Measurements from ENCODE around the gene LRRC2.
"Not testable (repeated sequence)": the region's sequence is repeated elsewhere in the genome, so short reads cannot be mapped to it uniquely, and the experiment has no call there.

Gene LRRC2

GRCh38 chr3:46566040-46566641, at the start of gene LRRC2:
LRRC2 (minus strand) TSS chr3:46566302; CDS start chr3:46551591, 14,711 bp downstream.
- DNase-seq (ENCODE audit: low read depth in 4 of 4, low spot score in 1 of 4) = no peak

GRCh38 chr3:46615050-46615775, 49.1 kb upstream of the LRRC2 start:
- DNase-seq (ENCODE audit: low read depth in 4 of 4, low spot score in 1 of 4) = no peak

GRCh38 chr3:46614431-46614830, 48.3 kb upstream of the LRRC2 start:
- DNase-seq (ENCODE audit: low read depth in 4 of 4, low spot score in 1 of 4) = no peak

- no peak for DNase-seq (ENCODE audit: low read depth in 4 of 4, low spot score in 1 of 4)
These were observed 47.4 kb upstream of the LRRC2 start for GRCh38 chr3:46613313-46614005.

- no peak for DNase-seq (ENCODE audit: low read depth in 4 of 4, low spot score in 1 of 4)
These were observed 46.2 kb upstream of the LRRC2 start, which contains the start of gene FAM240A for GRCh38 chr3:46612324-46612723. FAM240A (plus strand) TSS chr3:46612525; CDS start chr3:46612684, 159 bp downstream.

- DNase-seq (ENCODE audit: low read depth in 4 of 4, low spot score in 1 of 4) = no peak
These were observed 44.0 kb upstream of the LRRC2 start for GRCh38 chr3:46609944-46610722.

- DNase-seq (ENCODE audit: low read depth in 4 of 4, low spot score in 1 of 4) = no peak
These were observed 43.2 kb upstream of the LRRC2 start for GRCh38 chr3:46609212-46609721.

GRCh38 chr3:46607603-46608028, 41.5 kb upstream of the LRRC2 start:
- no peak for DNase-seq (ENCODE audit: low read depth in 4 of 4, low spot score in 1 of 4)

- no peak for DNase-seq (ENCODE audit: low read depth in 4 of 4, low spot score in 1 of 4)
These were observed 38.0 kb upstream of the LRRC2 start for GRCh38 chr3:46604127-46604526.

- no peak for DNase-seq (ENCODE audit: low read depth in 4 of 4, low spot score in 1 of 4)
These were observed 37.4 kb upstream of the LRRC2 start for GRCh38 chr3:46603446-46604046.

GRCh38 chr3:46599590-46599989, 33.5 kb upstream of the LRRC2 start:
- no peak for DNase-seq (ENCODE audit: low read depth in 4 of 4, low spot score in 1 of 4)

- no peak for DNase-seq (ENCODE audit: low read depth in 4 of 4, low spot score in 1 of 4)
These were observed 29.8 kb upstream of the LRRC2 start for GRCh38 chr3:46595819-46596314.

- DNase-seq (ENCODE audit: low read depth in 4 of 4, low spot score in 1 of 4) = no peak
These were observed 28.6 kb upstream of the LRRC2 start for GRCh38 chr3:46594723-46595122.

- no peak for DNase-seq (ENCODE audit: low read depth in 4 of 4, low spot score in 1 of 4)
These were observed 27.9 kb upstream of the LRRC2 start for GRCh38 chr3:46593979-46594378.

GRCh38 chr3:46593274-46593862, 27.3 kb upstream of the LRRC2 start:
- no peak for DNase-seq (ENCODE audit: low read depth in 4 of 4, low spot score in 1 of 4)

GRCh38 chr3:46587268-46587667, 21.2 kb upstream of the LRRC2 start:
- DNase-seq (ENCODE audit: low read depth in 4 of 4, low spot score in 1 of 4) = not testable (repeated sequence)

- no peak for DNase-seq (ENCODE audit: low read depth in 4 of 4, low spot score in 1 of 4)
These were observed 20.7 kb upstream of the LRRC2 start for GRCh38 chr3:46586738-46587246.

GRCh38 chr3:46585799-46586693, 19.9 kb upstream of the LRRC2 start:
- DNase-seq (ENCODE audit: low read depth in 4 of 4, low spot score in 1 of 4) = no peak

Measured in stimulated activated CD4-positive, alpha-beta T cell treated with anti-CD3 and anti-CD28 coated beads, Interleukin-1b, Interleukin-23, amount 100 ng/mL, for 24 hours (primary cell).